Limb (tissue), 2 donors: Measurements from ENCODE around the gene BCL2L15.
"Not testable (repeated sequence)": the region's sequence is repeated elsewhere in the genome, so short reads cannot be mapped to it uniquely, and the experiment has no call there.

Experiments
- DNase-seq, 2 donors: peaks; one replicate each; pipeline ENCODE4 v3.0.0-alpha.2; 2016; ENCODE audit errors: extremely low spot score in 2 of 2

Gene BCL2L15

DNA sequence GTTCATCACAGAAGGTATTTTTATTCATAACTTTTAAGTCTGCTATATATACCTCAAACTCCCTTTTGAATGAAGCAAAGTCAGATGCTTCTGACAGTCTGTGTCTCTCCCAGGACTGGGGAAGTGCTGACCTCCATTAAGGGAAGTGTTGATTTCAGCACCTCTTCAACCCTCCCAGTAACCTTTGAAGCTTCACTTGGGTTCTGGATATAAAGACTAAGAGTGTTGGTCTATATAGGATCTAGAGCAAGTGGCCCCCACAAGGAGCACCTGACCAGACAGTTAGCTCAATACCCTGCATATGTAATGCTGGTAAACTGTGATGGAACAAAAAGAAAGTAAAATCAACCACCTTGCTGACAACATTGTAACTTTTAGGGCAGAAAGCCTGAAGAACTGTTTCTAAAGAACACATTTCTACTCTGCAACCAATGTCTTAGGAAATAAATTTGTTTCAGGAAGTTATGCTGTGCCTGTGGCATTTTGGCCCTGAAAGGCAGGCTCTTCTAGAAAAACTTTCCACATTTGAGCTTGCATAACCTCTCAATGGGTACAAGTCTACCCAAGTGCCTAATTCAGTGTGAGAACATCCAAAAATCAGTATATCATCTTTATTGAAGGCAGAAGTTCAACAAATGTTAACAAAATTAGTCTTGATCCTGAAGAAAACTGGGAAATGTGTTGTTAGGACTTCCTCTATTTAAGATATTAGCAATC is 15.0 kb downstream of the BCL2L15 start:
- DNase-seq: no peak

DNA sequence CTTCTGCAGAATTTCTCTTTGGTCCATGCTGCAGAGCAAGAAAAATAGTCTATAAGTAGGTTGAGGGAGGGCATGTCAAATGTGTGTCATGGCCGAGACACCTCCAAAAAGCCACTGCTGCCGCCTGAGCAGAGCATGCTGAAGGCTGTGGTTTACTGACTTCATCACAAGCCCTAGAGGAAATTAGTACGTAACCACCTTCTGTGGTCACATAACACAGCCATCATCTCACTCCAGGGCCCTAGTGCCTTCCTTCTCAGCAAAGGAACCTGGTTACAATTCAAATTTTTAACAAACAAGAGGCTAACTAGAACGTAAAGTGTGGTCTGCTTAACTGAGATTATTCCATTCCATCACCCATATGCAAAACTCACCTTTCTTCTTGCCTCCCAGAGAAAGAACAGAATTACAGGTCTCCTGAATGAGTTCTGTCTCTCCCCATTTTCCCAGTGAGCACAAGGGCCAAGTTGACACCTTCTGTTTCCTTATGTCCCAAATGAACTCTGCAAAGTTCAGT is 15.7 kb downstream of the BCL2L15 start, which contains the start of gene PTPN22:
Gene PTPN22 (minus strand): TSS at position 116 of the 517 bp plus-strand sequence.
- DNase-seq: peak; percentile 2 to 22

DNA sequence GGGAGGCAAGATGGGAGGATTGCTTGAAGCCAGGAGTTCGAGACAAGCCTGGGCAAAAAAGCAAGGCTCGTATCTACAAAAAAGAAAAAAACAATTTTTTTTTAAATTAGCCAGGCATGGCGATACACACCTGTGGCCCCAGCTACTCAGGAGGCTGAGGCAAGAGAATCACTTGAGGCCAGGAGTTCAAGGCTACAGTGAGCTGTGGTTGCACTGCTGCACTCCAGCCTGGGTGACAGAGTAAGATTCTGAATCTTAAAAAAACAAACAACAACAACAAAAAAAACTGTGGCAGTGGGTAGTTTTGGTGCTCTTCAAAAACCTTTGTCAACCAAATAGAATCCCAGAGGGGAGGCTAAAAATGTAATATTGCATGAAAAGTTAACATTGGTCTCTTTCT is 16.6 kb downstream of the BCL2L15 start:
- DNase-seq: no peak

DNA sequence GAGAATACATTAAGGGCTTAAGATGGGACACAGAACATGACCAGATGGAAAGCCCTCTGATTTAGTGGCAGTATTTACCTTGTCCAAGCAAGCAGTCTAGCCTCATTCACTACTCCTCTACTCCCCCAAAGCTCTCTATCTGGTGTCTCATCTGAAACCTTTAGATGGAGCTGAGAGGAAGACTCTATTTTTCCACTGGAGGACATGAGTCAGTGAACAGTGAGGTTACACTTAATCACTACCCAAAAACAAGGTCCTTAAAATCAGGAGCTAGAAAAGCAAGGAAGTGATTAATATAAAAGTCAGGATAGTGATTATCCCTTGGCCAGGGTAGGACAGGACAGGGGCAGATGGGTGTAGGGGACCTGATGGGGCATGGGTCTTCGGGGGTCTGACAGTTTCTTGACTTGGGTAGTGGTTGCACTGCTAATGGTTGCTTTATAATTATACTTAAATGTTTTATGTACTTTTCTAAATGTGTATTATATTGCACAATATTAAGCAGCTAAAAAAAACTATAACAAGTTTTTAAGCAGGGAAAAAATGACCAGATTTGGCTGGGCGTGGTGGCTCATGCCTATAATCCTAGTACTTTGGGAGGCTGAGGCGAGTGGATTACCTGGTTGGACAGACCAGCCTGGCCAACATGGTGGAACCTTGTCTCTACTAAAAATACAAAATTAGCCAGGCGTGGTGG is 18.8 kb downstream of the BCL2L15 start:
- DNase-seq: no peak

DNA sequence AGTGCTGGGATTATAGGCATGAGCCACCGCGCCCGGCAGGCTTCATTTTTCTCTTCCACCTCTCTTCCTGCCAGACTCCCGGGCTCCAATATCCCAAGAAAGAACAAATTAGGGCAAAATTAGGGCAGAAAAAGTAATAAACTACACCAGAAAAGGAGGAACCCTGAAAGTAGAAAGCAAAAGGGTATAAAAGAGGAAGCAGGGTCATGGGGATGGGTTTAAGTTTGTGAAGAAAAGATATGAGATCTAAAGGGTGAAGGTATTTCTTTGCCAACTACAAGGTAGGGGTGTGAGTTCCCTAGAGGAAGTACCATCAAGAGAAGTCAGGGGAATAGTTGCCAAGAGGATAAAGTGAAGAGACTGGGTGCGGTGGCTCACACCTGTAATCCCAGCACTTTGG is 25.7 kb downstream of the BCL2L15 start:
- DNase-seq: no peak

DNA sequence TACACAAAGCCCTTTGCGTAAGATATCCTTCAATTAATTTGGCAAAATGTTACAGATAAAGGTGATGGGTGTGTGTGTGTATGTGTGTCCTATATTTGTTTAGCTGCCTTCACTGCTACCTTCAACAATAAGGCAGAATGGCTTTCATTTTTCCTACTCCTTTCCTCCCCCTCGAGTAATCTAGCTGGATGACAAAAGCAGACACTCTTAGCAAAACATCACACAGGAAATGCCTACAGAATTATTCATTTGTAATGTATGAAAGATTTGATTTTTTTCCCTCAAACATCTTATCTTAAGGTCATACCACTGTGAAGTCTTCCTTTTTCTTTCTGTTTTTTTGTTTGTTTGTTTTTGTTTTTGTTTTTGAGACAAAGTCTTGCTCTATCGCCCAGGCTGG is 26.5 kb downstream of the BCL2L15 start:
- DNase-seq: no peak

DNA sequence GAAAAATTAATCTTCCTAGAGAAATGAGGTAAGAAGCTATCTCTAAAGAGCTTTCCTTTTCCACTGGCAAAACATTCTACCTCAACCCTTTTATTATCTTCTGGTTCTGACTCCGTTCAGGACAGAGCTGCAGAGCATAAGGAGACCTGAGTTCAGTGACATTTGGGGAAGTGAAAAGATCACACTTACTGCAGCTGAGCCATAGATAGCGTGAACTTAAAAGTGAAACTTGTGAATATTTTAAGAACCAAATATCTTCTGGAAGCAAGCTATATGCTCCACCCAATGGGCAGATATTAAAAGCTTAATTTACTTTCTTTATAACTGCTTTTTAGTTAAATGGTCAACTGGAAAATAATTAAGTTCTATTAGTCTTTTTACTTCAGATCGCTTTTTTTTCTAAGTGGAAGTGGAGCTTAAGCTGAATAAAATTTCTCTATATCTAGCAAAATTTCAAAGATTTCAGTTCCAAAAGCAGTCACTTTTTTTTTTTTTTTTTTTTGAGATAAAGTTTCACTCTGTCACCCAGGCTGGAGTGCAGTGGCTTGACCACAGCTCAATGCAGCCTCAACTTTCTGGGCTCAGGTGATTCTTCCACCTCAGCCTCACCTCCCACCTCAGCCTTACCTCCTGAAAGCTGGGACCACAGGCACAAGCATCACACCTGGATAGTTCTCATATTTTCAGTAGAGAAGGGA is 27.8 kb downstream of the BCL2L15 start:
- DNase-seq: no peak

DNA sequence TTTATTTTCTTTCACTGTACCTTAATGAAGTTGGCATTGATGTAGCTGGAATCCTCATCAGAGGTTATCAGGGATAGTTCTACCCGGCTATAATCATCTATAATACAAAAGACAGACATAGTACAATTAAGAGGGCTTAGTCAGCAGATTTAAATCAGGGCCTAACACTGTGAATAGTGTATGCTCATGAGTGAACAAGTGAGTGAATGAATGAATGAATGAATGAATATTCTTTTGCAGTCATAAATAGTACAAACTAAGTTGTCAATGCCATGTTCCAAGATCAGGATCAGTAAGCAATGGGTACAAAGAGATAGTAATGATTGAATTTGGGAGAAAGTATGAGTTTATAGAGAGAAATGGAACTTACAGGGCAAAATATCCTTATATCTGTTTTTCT is 28.4 kb downstream of the BCL2L15 start:
- DNase-seq: no peak

DNA sequence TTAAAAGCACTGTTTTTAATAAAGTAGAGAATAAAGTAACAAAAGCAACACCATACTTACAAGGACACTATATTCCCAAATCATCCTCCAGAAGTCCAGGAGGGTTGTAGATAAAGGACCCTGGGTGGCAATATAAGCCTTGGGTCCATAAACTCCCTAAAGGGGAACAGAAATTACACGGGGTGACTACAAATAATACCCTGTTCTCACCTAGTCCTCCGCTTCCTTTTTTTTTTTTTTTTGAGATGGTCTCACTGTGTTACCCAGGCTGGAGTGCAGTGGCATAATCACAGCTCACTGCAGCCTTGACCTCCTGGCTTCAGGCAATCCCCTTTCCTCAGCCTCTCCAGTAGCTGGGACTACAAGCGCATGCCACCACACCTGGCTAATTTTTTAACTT is 29.0 kb downstream of the BCL2L15 start:
- no peak for DNase-seq

DNA sequence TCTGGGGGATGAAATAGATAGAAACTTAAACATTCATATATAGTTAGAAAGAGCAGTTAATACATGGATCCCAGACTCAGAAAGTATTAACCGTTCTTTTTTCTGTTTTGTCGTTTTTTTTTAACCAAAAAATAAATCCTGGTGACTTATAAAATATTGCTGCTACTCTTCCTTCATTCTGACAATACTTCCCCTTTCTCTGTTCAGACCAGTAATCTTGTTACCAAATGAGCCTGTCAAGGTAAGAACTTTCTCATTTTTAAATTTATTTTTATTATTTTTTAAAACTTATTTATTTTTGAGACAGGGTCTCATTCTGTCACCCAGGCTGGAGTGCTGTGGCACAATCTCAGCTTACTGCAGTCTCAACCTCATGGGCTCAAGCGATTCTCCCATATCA is 29.6 kb downstream of the BCL2L15 start:
- DNase-seq: no peak

DNA sequence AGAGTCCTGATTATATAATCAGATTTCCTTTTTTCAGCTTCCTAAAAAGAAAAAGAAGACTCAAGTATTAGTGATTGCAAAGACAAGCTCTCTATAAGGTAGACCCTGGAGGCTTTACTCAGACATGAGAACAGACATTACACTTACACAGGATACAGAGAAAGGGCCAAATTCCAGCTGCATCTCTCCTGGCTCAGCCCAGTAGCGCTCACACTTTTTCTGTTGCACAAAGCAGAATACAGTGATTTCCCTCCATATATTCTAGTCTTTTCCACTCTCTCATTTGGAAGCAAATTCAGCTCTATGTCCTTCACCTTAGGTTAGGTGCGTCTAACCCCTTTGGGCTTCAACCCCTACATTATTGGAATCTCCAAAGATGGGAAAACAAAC is 31.0 kb downstream of the BCL2L15 start:
- DNase-seq: no peak

DNA sequence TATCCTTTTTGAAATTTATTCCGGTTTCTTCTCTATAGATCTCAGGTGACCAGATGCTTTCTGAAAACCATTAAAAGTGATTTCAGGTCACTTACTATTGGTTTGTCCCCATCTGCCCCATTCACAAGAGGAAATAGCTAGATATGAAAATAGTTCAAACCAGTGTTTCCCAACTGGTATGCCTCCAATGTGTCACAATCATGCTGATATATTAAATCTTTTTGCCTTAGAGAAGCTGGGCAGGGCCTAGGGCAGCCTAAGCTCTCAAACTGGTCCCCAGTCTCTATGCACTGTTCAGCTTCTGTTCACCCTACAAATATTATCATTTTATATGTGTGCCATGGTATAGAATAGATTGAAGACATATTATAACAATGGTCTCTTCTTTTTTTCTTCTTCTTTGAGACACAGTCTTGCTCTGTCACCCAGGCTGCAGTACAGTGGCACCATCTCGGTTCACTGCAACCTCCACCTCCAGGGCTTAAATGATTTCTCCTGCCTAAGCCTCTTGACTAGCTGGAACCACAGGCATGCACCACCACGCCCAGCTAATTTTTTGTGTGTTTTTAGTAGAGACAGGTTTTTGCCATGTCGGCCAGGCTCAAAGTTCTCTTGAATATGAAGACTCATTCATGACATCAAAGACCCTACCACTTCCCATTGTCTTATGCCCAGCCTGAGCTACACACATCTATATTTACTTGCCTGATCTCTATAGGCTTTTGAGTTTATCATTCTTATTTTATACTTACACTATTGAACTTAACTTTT is 31.6 kb downstream of the BCL2L15 start:
- no peak for DNase-seq

DNA sequence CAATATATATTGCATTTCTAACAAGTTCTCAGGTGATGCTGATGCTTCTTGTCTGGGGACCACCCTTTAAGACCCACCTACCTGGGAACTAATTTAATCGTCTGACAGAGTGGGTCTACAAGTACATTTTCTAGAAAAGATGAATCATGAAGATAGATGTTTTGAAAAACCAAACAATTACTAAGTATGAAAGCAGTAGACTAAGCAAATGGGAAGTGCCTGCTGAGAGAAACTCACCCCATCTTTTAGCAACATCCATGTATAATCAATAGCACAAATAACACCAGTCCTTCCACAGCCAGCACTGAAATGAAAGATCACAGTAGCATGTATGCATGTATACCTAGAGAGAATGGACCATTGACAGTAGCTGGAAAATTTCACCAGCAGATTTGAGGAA is 33.1 kb downstream of the BCL2L15 start:
- DNase-seq: no peak

DNA sequence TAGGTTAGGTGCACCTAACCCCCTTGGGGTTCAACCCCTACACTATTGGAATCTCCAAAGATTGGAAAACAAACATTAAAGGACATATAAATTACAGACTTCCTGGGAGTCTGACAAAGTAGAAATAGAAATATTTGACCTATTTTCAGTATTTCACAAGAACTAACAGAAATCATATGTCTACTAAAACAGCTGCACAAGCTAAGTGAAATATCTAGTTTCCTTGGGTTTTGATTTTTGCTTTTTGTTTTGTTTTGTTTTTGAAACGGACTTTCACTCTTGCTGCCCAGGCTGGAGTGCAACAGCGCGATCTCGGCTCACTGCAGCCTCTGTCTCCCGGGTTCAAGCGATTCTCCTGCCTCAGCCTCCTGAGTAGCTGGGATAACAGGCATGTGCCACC is 34.7 kb downstream of the BCL2L15 start:
- DNase-seq: not testable (repeated sequence)

DNA sequence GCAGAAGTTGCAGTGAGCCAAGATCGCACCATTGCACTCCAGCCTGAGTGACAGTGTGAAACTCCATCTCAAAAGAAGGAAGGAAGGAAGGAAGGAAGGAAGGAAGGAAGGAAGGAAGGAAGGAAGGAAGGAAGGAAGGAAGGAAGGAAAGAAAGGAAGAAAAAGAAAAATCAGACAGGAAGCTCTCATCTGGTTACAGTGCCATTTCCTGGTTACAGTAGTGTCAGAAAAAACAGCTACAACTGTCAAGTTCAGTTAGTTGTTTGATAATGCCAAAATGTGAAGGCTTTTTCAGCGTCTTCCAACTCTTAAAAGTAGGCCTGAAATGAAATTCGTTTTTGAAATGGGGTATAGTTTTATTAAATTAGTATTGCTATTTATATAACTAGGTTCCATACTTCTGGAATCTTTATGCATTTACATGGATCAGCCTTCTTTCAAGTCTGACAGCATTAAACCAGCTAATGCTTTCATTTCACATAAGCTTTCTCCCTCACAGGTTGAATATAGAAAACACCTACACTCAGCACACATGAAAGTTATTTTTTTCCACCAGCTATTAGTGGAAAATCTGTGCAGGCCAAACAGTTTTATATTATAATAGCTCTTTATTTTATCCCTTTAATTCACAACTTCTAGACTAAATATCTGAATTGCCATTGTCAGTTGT is 37.1 kb downstream of the BCL2L15 start:
- no peak for DNase-seq

DNA sequence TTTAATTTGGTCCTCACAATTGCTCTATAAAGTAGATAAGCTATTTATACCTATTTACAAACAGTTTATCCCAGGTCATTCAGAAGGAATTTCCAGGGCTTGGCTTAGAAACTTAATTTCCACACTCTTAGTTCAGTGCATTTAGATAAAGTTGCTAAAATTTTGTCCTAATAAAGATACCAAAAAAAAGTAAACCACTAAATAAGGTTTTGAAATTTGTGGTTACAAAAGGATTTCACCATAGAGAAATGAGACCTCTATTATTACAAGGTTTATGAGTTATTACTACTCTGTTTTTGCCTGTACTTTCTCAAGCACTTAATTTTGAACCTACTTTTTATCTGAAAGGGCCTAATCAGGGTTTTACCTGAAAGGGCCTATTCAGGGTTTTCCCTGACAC is 38.3 kb downstream of the BCL2L15 start:
- DNase-seq: no peak

DNA sequence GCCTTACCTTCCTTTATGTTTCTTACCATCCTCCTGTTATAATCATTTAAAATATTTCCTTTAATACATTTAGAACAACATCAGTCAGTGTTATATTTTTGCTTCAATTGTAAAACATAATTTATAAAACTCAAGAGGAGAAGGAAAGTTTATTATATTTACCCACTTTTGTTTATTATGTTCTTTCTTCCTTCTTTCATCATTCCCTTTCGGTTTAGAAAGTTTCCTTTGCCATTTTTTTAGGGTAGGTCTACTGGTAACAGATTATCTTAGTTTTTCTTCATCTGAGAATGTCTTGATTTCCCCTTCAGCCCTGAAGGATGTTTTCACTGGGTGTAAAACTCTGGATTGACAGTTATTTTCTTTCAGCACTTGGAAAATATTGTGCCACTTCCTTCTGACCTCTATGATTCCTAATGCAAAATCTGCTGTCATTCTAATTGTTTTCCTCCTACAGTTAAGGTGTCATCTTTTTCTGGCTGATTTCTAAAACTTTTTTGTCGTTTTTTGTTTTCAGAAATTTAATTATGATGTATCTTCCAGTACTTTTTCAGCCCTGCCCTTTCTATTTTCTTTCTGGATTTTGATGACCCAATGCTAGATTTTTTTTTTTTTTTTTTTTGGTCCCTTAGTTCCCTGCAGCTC is 40.9 kb downstream of the BCL2L15 start:
- DNase-seq: no peak

DNA sequence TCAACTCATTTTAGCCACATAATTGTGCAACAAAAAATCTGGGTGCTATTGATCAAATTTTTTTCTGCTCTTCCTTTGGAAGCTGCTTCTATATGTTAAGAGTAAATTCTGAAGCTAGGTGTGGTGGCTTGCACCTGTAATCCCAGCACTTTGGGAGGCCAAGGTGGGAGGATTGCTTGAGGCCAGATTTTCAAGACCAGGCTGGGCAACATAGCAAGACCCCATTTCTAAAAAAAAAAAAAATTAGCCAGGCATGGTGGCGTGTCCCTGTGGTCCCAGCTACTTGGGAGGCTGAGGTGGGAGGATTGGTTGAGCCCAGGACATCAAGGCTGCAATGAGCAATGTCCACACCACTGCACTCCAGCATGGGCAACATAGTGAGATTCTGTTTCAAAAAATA is 50.8 kb downstream of the BCL2L15 start:
- no peak for DNase-seq

DNA sequence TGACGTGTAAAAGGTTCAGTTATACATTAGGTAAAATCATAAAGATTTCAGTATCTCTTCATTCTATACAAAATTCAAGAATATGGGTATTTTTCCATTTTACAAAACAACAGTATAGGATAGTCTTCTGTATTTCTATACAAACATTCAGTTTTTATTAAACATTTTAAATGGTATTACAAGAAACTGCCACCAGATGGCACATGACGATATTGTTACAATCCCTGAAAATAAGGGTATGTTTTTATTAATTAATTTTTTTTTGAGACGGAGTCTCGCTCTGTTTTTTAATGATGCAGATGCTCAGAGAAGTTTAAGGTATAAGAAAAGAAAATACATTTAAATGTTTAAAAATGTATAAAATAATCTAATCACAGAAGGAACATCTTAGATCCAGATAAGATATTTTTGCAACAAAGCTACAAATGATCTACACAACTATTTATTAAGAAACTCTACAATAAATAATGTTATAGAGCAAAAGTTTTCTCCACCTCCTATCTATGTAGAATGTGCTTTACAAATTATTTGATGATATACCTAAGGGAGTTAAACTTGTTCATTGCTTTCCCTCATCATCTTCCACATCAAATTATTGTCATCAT is 51.6 kb downstream of the BCL2L15 start:
- DNase-seq: peak in 1 of 2 donors; percentile 48

DNA sequence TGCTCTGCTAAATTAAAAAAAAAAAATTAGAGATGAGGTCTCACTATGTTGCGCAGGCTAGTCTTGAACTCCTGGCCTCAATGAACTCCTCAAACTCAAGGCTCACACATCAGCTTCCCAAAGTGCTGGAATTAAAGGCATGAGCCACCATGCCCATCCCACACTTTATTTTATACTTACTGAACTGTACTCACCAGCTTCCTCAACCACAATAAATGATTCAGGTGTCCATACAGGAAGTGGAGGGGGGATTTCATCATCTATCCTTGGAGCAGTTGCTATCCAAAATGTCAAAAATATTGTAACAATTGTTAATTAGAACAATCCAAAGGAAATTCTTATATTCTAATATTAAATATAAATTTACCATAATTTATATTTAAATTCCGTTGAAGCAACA is 52.7 kb downstream of the BCL2L15 start:
- no peak for DNase-seq
